HG03342 (cell line): Measurements from ENCODE around the gene TTF1.

Experiments used
- ATAC-seq: cut with Tn5 transposase; IDR thresholded peaks from one replicate; pipeline ENCODE4 v1.9.1; 2021; ENCODE audit warnings: mild to moderate bottlenecking, moderate library complexity; ENCODE audit not compliant: unreplicated experiment

Gene TTF1

GRCh38 chr9:132406554-132407122 is at the start of gene TTF1:
Gene TTF1, minus strand, starts transcription at chr9:132406840. Its CDS starts 4,019 bp downstream, at chr9:132402821.
- ATAC-seq: peak; percentile 78

GRCh38 chr9:132456241-132456640 is 49.6 kb upstream of the TTF1 start:
- ATAC-seq: no peak

- ATAC-seq: no peak
Observed at GRCh38 chr9:132451276-132451675, 44.6 kb upstream of the TTF1 start.

- no peak for ATAC-seq
Observed at GRCh38 chr9:132447902-132448301, 41.3 kb upstream of the TTF1 start.

GRCh38 chr9:132447346-132447745 is 40.7 kb upstream of the TTF1 start:
- no peak for ATAC-seq

GRCh38 chr9:132446887-132447286 is 40.2 kb upstream of the TTF1 start:
- ATAC-seq: no peak

GRCh38 chr9:132443951-132444607 is 37.4 kb upstream of the TTF1 start:
- ATAC-seq: no peak

GRCh38 chr9:132441404-132441803 is 34.8 kb upstream of the TTF1 start:
- ATAC-seq: no peak

- ATAC-seq: no peak
Observed at GRCh38 chr9:132440735-132441134, 34.1 kb upstream of the TTF1 start.

- ATAC-seq: no peak
Observed at GRCh38 chr9:132439153-132439552, 32.5 kb upstream of the TTF1 start.

- no peak for ATAC-seq
Observed at GRCh38 chr9:132434881-132435280, 28.2 kb upstream of the TTF1 start.

GRCh38 chr9:132430998-132431397 is 24.4 kb upstream of the TTF1 start:
- no peak for ATAC-seq

- no peak for ATAC-seq
Observed at GRCh38 chr9:132426639-132427414, 20.2 kb upstream of the TTF1 start.

- no peak for ATAC-seq
Observed at GRCh38 chr9:132425675-132426062, 19.0 kb upstream of the TTF1 start.

GRCh38 chr9:132424857-132425674 is 18.4 kb upstream of the TTF1 start:
- ATAC-seq: no peak

- ATAC-seq: no peak
Observed at GRCh38 chr9:132423503-132423902, 16.9 kb upstream of the TTF1 start.

- no peak for ATAC-seq
Observed at GRCh38 chr9:132422574-132422973, 15.9 kb upstream of the TTF1 start.

- ATAC-seq: no peak
Observed at GRCh38 chr9:132418726-132419363, 12.2 kb upstream of the TTF1 start.

- ATAC-seq: no peak
Observed at GRCh38 chr9:132415181-132415580, 8.5 kb upstream of the TTF1 start.

GRCh38 chr9:132414731-132415130 is 8.1 kb upstream of the TTF1 start:
- ATAC-seq: no peak

- ATAC-seq: no peak
Observed at GRCh38 chr9:132413926-132414325, 7.3 kb upstream of the TTF1 start.
